ENCODE data around the gene TWF2.

GRCh38 chr3:52256159-52256558 is 17.2 kb upstream of the TWF2 start:
- TF ChIP-seq CTCF (IDR thresholded peaks at IDR 0.05) (no peak), ZFX (IDR thresholded peaks at IDR 0.05; ENCODE audit: borderline replicate concordance) (no peak)
